Stimulated activated CD8-positive, alpha-beta memory T cell treated with anti-CD3 and anti-CD28 coated beads, Interleukin-7, amount 100 ng/mL, for 48 hours (primary cell): ENCODE results near the gene TMEM134.
A peak's percentile ranks its signal among the peaks of the same experiment; 100 is the strongest.

Source experiments
- DNase-seq, 2 donors: peaks; one replicate each; pipeline ENCODE4 v3.0.0-alpha.2; 2020; ENCODE audit warnings: low read depth in 1 of 2; ENCODE audit errors: extremely low read depth in 1 of 2

TMEM134 gene

GRCh38 chr11:67440229-67441097 is 28.6 kb downstream of the TMEM134 start:
- no peak for DNase-seq

GRCh38 chr11:67439321-67440228 is 29.5 kb downstream of the TMEM134 start:
- no peak for DNase-seq

- DNase-seq: peak in 1 of 2 donors; percentile 83
Observed at GRCh38 chr11:67438158-67438902, 30.7 kb downstream of the TMEM134 start.

GRCh38 chr11:67437809-67438157 is 31.3 kb downstream of the TMEM134 start:
- DNase-seq: no peak

GRCh38 chr11:67437082-67437808 is 31.8 kb downstream of the TMEM134 start, which contains the start of gene PTPRCAP:
Gene PTPRCAP, minus strand, starts transcription at chr11:67437682. Its CDS starts 63 bp downstream, at chr11:67437619.
- DNase-seq: no peak

- peak in 1 of 2 donors; percentile 75 for DNase-seq
Observed at GRCh38 chr11:67436459-67437081, 32.5 kb downstream of the TMEM134 start.

- DNase-seq: no peak
Observed at GRCh38 chr11:67435727-67436458, 33.2 kb downstream of the TMEM134 start.

- no peak for DNase-seq
Observed at GRCh38 chr11:67435031-67435726, 33.9 kb downstream of the TMEM134 start.

- DNase-seq: no peak
Observed at GRCh38 chr11:67434395-67434881, 34.6 kb downstream of the TMEM134 start.

GRCh38 chr11:67433536-67434394 is 35.3 kb downstream of the TMEM134 start:
- DNase-seq: no peak

- DNase-seq: no peak
Observed at GRCh38 chr11:67432655-67433349, 36.2 kb downstream of the TMEM134 start.

GRCh38 chr11:67431346-67432249 is 37.5 kb downstream of the TMEM134 start:
- no peak for DNase-seq

GRCh38 chr11:67429722-67430121 is 39.3 kb downstream of the TMEM134 start:
- no peak for DNase-seq

GRCh38 chr11:67429038-67429668 is 39.9 kb downstream of the TMEM134 start:
- no peak for DNase-seq
